ENCODE data around the gene RNFT2.

RNFT2 gene

GRCh38 chr12:116798719-116799118, 60.6 kb downstream of the RNFT2 start:
- no peak for TF ChIP-seq CTCF (IDR thresholded peaks at IDR 0.05; ENCODE audit: borderline replicate concordance, control extremely low read depth, extremely low read depth, insufficient read depth, missing control alignments)
- in situ Hi-C loops (cut with MboI; ENCODE audit: low sequenced_read_pairs, unreplicated experiment) = no loop called here
- DNase-seq (ENCODE audit: low spot score) = no peak

GRCh38 chr12:116799955-116800354, 61.8 kb downstream of the RNFT2 start:
- TF ChIP-seq CTCF (IDR thresholded peaks at IDR 0.05; ENCODE audit: borderline replicate concordance, control extremely low read depth, extremely low read depth, insufficient read depth, missing control alignments) = no peak
- in situ Hi-C loops (cut with MboI; ENCODE audit: low sequenced_read_pairs, unreplicated experiment) = no loop called here
- no peak for DNase-seq (ENCODE audit: low spot score)

- DNase-seq (ENCODE audit: low spot score) = no peak
- no peak for TF ChIP-seq CTCF (IDR thresholded peaks at IDR 0.05; ENCODE audit: borderline replicate concordance, control extremely low read depth, extremely low read depth, insufficient read depth, missing control alignments)
Measured at GRCh38 chr12:116800918-116801317, 62.8 kb downstream of the RNFT2 start.

GRCh38 chr12:116802018-116802417, 63.9 kb downstream of the RNFT2 start:
- in situ Hi-C loops (cut with MboI; ENCODE audit: low sequenced_read_pairs, unreplicated experiment) = no loop called here
- no peak for DNase-seq (ENCODE audit: low spot score)
- TF ChIP-seq CTCF (IDR thresholded peaks at IDR 0.05; ENCODE audit: borderline replicate concordance, control extremely low read depth, extremely low read depth, insufficient read depth, missing control alignments) = no peak

More at GRCh38 chr12:116800918-116801317, 62.8 kb downstream of the RNFT2 start:
- in situ Hi-C loops (cut with MboI; ENCODE audit: low sequenced_read_pairs, unreplicated experiment) = no loop called here

- in situ Hi-C loops (cut with MboI; ENCODE audit: low sequenced_read_pairs, unreplicated experiment) = no loop called here
- DNase-seq (ENCODE audit: low spot score) = no peak
- no peak for TF ChIP-seq CTCF (IDR thresholded peaks at IDR 0.05; ENCODE audit: borderline replicate concordance, control extremely low read depth, extremely low read depth, insufficient read depth, missing control alignments)
Measured at GRCh38 chr12:116803013-116803736, 65.1 kb downstream of the RNFT2 start.

- in situ Hi-C loops (cut with MboI; ENCODE audit: low sequenced_read_pairs, unreplicated experiment) = no loop called here
- no peak for DNase-seq (ENCODE audit: low spot score)
- TF ChIP-seq CTCF (IDR thresholded peaks at IDR 0.05; ENCODE audit: borderline replicate concordance, control extremely low read depth, extremely low read depth, insufficient read depth, missing control alignments) = no peak
Measured at GRCh38 chr12:116804051-116804450, 65.9 kb downstream of the RNFT2 start.
